Esophagus muscularis mucosa (tissue), 4 donors: Measurements from ENCODE around the gene SKIL. TPM values are rescaled to one million over a fixed set of nuclear protein-coding genes. Genes with fewer than 3 reads are reported as not detected.
"Not testable (repeated sequence)": the region's sequence is repeated elsewhere in the genome, so short reads cannot be mapped to it uniquely, and the experiment has no call there.

Experiments
- DNase-seq: peaks from one replicate; pipeline ENCODE4 v3.0.0-alpha.2; 2017; ENCODE audit errors: extremely low spot score
- H3K27ac ChIP-seq, 4 donors: fragments of 200-600 bp; sonication (generic); replicated peaks in 1 of 4; 1 replicate in 3 of 4; 2 replicates in 1 of 4; pipeline ENCODE4 v1.5.1; 2016 to 2019; ENCODE audit warnings: mild to moderate bottlenecking in 1 of 4
- H3K27me3 ChIP-seq, 4 donors: fragments of 200-600 bp; sonication (generic); one replicate each; pipeline versions ENCODE4 v1.5.1 to v1.6.0; 2016 to 2019
- H3K36me3 ChIP-seq, 4 donors: fragments of 200-600 bp; sonication (generic); one replicate each; pipeline ENCODE4 v1.5.1; 2016 to 2019
- H3K4me1 ChIP-seq, 4 donors: fragments of 200-600 bp; sonication (generic); one replicate each; pipeline ENCODE4 v1.5.1; 2016 to 2019
- H3K4me3 ChIP-seq, 4 donors: fragments of 200-600 bp; sonication (generic); 1 replicate in 2 of 4; 2 replicates in 2 of 4; pipeline ENCODE4 v1.5.1; 2016 to 2019; ENCODE audit warnings: mild to moderate bottlenecking in 4 of 4, moderate library complexity in 1 of 4
- H3K9me3 ChIP-seq, 4 donors: fragments of 200-600 bp; sonication (generic); 1 replicate in 3 of 4; 2 replicates in 1 of 4; pipeline ENCODE4 v1.5.1; 2016 to 2019
- CTCF ChIP-seq, 3 experiments: fragments of 200-600 bp in 2 of 3; fragments of 450-650 bp in 1 of 3; sonication (generic) in 2 of 3; IDR thresholded peaks; one replicate each; pipeline ENCODE4 v1.5.1; 2017 to 2019; ENCODE audit warnings: antibody characterized with exemption in 3 of 3, mild to moderate bottlenecking in 2 of 3, moderate library complexity in 1 of 3
- EP300 ChIP-seq: sonication (generic); formaldehyde crosslinking; IDR thresholded peaks from one replicate; pipeline ENCODE4 v1.6.1; 2017; ENCODE audit warnings: antibody characterized with exemption
- POLR2A ChIP-seq: fragments of 450-650 bp; IDR thresholded peaks from one replicate; pipeline ENCODE4 v1.6.1; 2017; ENCODE audit warnings: antibody characterized with exemption, moderate library complexity, mild to moderate bottlenecking, low read depth
- POLR2AphosphoS5 ChIP-seq, 2 donors: sonication (generic); formaldehyde crosslinking; IDR thresholded peaks; one replicate each; pipeline ENCODE4 v1.6.1; 2017; ENCODE audit warnings: antibody characterized with exemption in 2 of 2
- WGBS: methylation state at CpG from one replicate; pipeline ENCODE4 v1.1.5; 2018; 5-methylcytosine and 5-hydroxymethylcytosine counted together
- intact Hi-C: fragments of 100-400 bp; cut with DNase I; formaldehyde crosslinking; loops from one replicate; pipeline ENCODE4 v1.15.1; 2023
- total RNA-seq, 4 donors: library from RNA; depleted of rRNA; stranded (reverse); fragments of >200 nt; gene quantifications; one replicate each; pipeline versions ENCODE4 v1.1.0 to v1.2.1, GENCODE V29; 2016

Gene SKIL
- total RNA-seq, 4 donors from 2014 or later = 34.7 to 54.4 (median 39.5) TPM

GRCh38 chr3:170338690-170339340, 18.7 kb upstream of the SKIL start:
- no peak for TF ChIP-seq EP300
- no peak for TF ChIP-seq CTCF (IDR thresholded peaks at IDR 0.05)
- TF ChIP-seq POLR2A = no peak
- no peak for TF ChIP-seq POLR2AphosphoS5 (IDR thresholded peaks at IDR 0.05)
- no peaks in the 10 kb centered on the region for H3K36me3 ChIP-seq
- no peaks in the 10 kb centered on the region for H3K9me3 ChIP-seq
- no peak overlapping the region for H3K4me3 ChIP-seq
- DNase-seq = no peak
- intact Hi-C loops = no loop called here
- no peaks in the 10 kb centered on the region for H3K4me1 ChIP-seq
- 88% methylated on average over 1 of the region's 1 CpG for WGBS
- no peak overlapping the region for H3K27ac ChIP-seq
- H3K27me3 ChIP-seq = no peaks in the 10 kb centered on the region

GRCh38 chr3:170342273-170342672, 15.2 kb upstream of the SKIL start:
- H3K36me3 ChIP-seq, H3K27me3 ChIP-seq, intact Hi-C loops, DNase-seq, H3K9me3 ChIP-seq, H3K27ac ChIP-seq, H3K4me1 ChIP-seq, H3K4me3 ChIP-seq: not testable (repeated sequence)
- 94% methylated on average over 9 of the region's 9 CpGs for WGBS

- H3K27ac ChIP-seq, H3K9me3 ChIP-seq, H3K27me3 ChIP-seq, H3K4me1 ChIP-seq, H3K4me3 ChIP-seq, intact Hi-C loops, H3K36me3 ChIP-seq: not testable (repeated sequence)
- 72% methylated on average over 6 of the region's 6 CpGs for WGBS
- peak; percentile 2 for DNase-seq
These were observed 13.7 kb upstream of the SKIL start for GRCh38 chr3:170343859-170344258.

GRCh38 chr3:170344971-170345370, 12.5 kb upstream of the SKIL start:
- TF ChIP-seq CTCF (IDR thresholded peaks at IDR 0.05) (no peak), POLR2AphosphoS5 (IDR thresholded peaks at IDR 0.05) (no peak), EP300 (no peak), POLR2A (no peak)
- intact Hi-C loops = no loop called here
- no peaks in the 10 kb centered on the region for H3K27me3 ChIP-seq
- H3K4me3 ChIP-seq = no peak overlapping the region
- no peaks in the 10 kb centered on the region for H3K9me3 ChIP-seq
- WGBS = 94% methylated on average over 4 of the region's 4 CpGs
- no peaks in the 10 kb centered on the region for H3K36me3 ChIP-seq
- H3K27ac ChIP-seq = no peak overlapping the region
- no peaks in the 10 kb centered on the region for H3K4me1 ChIP-seq
- DNase-seq = no peak

GRCh38 chr3:170346481-170347392, 10.8 kb upstream of the SKIL start:
- intact Hi-C loops = no loop called here
- Histone ChIP-seq H3K27me3 (no peaks in the 10 kb centered on the region), H3K9me3 (no peaks in the 10 kb centered on the region), H3K36me3 (no peaks in the 10 kb centered on the region), H3K27ac (no peak overlapping the region), H3K4me3 (no peak overlapping the region), H3K4me1 (no peaks in the 10 kb centered on the region)
- DNase-seq = no peak
- WGBS = 93% methylated on average over 12 of the region's 12 CpGs
- TF ChIP-seq POLR2AphosphoS5 (IDR thresholded peaks at IDR 0.05) (no peak), EP300 (no peak), CTCF (IDR thresholded peaks at IDR 0.05) (no peak), POLR2A (no peak)
